ENCODE results near the gene RNF135. TPM values are rescaled to one million over a fixed set of nuclear protein-coding genes. Genes with fewer than 3 reads are reported as not detected.
"Not testable (repeated sequence)": the region's sequence is repeated elsewhere in the genome, so short reads cannot be mapped to it uniquely, and the experiment has no call there.

The RNF135 gene
- total RNA-seq, 2 donors from 2014 or later = 13.7 to 18.8 TPM

DNA sequence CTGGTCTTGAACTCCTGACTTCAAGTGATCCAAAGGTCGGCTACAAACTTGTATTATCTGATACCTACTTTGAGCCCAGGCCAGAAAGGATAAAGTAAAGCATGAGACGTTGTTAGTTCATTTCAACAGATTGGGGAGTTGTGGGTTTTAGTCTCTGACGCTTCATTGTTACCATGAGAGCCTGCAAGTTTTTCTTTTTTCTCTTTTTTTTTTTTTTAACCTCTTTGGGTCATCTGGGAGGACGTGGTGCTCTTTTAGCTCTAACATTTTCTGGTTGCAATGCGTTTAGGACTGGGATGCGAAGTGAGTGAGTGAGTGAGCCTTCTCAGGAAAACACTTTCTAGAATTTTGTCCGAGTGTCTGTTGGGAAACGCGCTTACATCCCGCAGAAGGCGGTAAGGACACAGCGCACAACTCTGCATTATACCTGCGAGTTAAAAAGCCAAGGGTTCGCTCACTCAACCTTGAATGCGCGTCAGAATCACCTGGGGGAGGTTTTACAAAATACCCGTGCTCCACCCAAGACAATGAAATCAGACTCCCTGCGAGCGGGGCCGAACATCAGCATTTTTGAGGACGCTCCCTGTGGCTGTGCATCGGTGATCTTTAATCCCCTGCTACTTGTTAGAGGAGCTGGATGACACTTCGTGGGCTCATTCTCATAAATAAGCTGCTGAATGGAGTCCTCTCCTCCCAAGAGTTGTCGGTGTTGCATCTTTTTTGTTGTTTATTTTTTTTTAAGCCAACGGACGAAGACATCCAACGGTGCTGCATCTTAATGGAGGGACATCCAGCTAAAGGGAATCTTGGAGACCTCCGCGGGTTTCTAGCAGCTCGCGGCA is 629 bp upstream of the RNF135 start:
- TF ChIP-seq POLR2A (IDR thresholded peaks at IDR 0.05) (no peak), CTCF (IDR thresholded peaks at IDR 0.05) (no peak)
- ATAC-seq = peak; percentile 12
- 11 to 20% methylated on average over 31 of the region's 31 CpGs for WGBS, 2 donors
- Histone ChIP-seq H3K4me3 (peak overlapping the region; percentile 62 to 63), H3K9me3 (no peaks in the 10 kb centered on the region), H3K36me3 (replicated peaks in 1 of 2; ENCODE audit: insufficient read depth in 1 of 2, low read depth in 2 of 2) (no peaks in the 10 kb centered on the region), H3K27ac (peak overlapping the region; percentile 85 to 94 (median 91)), H3K4me1 (peaks cover 14% of the 10 kb centered on the region), H3K27me3 (no peaks in the 10 kb centered on the region)
- peak; percentile 29 to 47 (median 36) for DNase-seq
- intact Hi-C loops (cut with DNase I) = no loop called here

- Histone ChIP-seq H3K36me3 (replicated peaks in 1 of 2; ENCODE audit: insufficient read depth in 1 of 2, low read depth in 2 of 2) (no peaks in the 10 kb centered on the region), H3K4me3 (no peak overlapping the region), H3K4me1 (peaks cover 14% of the 10 kb centered on the region), H3K27ac (no peak overlapping the region), H3K27me3 (no peaks in the 10 kb centered on the region), H3K9me3 (no peaks in the 10 kb centered on the region)
- intact Hi-C loops (cut with DNase I) = no loop called here
- no peak for DNase-seq
- TF ChIP-seq CTCF (IDR thresholded peaks at IDR 0.05) (no peak), POLR2A (IDR thresholded peaks at IDR 0.05) (no peak)
- WGBS, 2 donors = 96 to 98% methylated on average over 8 of the region's 8 CpGs
- no peak for ATAC-seq
These were observed 4.4 kb downstream of the RNF135 start for GRCh38 chr17:30975042-30975820.

- H3K36me3 ChIP-seq (replicated peaks in 1 of 2; ENCODE audit: insufficient read depth in 1 of 2, low read depth in 2 of 2); ATAC-seq; DNase-seq; H3K4me1 ChIP-seq; H3K27me3 ChIP-seq; H3K9me3 ChIP-seq; H3K4me3 ChIP-seq; intact Hi-C loops (cut with DNase I); H3K27ac ChIP-seq: not testable (repeated sequence)
- no CpG with 5 or more reads among the region's 33 CpGs for WGBS, 2 donors
These were observed 9.1 kb downstream of the RNF135 start for GRCh38 chr17:30979919-30980318.

DNA sequence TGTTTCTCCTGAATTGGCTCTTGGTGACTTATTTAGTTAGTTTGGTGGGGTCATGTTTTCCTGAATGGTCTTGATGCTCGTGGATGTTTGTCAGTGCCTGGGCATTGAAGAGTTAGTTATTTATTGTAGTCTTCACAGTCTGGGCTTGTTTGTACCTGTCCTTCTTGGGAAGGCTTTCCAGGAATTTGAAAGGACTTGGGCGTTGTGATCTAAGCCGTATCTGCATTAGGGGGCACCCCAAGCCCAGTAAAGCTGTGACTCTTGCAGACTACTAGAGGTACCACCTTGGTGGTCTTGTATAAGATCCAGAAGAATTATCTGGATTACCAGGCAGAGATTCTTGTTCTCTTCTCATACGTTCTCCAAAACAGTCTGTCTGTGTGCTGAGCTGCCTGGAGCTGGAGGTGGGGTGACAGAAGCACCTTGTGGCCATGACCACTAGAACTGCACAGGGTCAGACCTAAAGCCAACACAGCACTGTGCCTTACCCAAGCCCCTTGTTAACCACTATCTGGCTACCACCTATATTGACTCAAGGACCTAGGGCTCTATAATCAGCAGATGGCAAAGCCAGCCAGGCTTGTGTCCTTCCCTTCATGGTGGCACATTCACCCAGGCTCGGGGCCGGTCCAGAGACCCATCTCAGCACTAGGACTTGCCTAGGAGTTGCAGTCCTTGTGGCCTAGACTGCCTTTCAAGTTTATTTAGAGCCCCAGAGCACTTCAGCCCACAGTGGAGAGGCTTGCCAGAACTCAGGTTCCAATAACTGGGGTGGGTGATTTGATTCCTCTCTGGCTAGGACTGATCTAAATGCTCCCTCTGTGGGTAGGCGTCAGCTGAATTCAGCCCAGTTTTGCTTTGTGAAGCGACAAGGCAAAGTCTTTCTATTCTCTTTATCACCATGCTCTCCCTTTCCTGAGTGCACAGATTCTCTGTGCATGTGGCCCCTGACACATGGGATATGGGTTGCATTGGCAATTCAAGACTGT is 11.0 kb downstream of the RNF135 start:
- Histone ChIP-seq H3K4me1 (no peaks in the 10 kb centered on the region), H3K4me3 (no peak overlapping the region), H3K36me3 (replicated peaks in 1 of 2; ENCODE audit: insufficient read depth in 1 of 2, low read depth in 2 of 2) (peaks cover 0 to 5% of the 10 kb centered on the region in 2 donors), H3K9me3 (no peaks in the 10 kb centered on the region), H3K27me3 (no peaks in the 10 kb centered on the region), H3K27ac (no peak overlapping the region)
- ATAC-seq (no peak), DNase-seq (no peak)
- intact Hi-C loops (cut with DNase I) = no loop called here
- no peak for TF ChIP-seq CTCF (IDR thresholded peaks at IDR 0.05)
- no peak for TF ChIP-seq POLR2A (IDR thresholded peaks at IDR 0.05)
- 73 to 82% methylated on average over 6 to 8 of the region's 8 CpGs for WGBS, 2 donors

Data from body of pancreas (tissue), 4 donors.